ENCODE data around the gene ACTN1. TPM values are rescaled to one million over a fixed set of nuclear protein-coding genes. Genes with fewer than 3 reads are reported as not detected.

The ACTN1 gene
- 18.9 TPM for total RNA-seq

DNA sequence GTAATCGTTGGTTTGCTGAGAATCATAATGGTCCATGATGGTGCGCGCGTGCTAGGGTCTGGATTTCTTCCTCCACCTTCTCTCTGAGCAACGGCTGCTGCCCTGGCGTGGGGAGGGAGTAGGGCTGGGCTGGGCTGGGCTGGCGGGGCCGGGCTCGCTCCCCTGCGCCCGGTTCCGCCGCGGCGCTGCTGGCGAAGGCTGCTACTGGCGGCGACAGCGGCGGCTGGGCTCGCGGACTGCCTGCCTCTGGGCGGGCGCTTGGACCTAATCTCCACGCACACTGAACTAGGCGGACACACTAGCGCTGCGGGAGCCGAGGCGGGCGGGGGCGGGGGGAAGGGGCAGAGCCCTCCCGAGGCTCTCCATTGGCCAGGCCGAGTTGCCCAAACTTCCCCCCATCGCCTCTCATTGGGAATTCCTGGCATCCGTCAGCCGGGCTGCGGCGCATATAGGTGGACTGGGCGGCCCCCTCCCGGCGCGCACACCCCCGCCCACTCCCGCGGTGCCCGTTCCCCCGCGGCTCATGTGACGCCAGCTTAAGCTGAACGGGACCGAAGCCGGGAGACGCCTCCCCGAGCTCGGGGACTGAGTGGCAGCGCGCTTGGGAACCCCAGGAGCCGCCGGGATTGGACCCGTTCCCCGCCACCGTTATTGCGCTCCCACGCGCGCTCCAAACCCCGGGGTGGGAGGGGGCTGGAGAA lies at the start of gene ACTN1:
Gene ACTN1 (minus strand): TSS at position 282 of the 701 bp plus-strand sequence. CDS start 246 bp downstream, at position 36.

Small RNA genes within 50 kb of the gene (small RNA-seq; reads per million reads assigned to genes)
- gene BANF1P1 (not detected), gene HMGN1P3 (not detected), gene RPS29P1 (not detected)

Other genes with a start within 250 kb of the ACTN1 start
- 13.4 TPM for gene ZFP36L1, start 186.2 kb downstream of the ACTN1 start, total RNA-seq
- gene DCAF5, start 173.8 kb upstream of the ACTN1 start, total RNA-seq = 33.7 TPM
- gene EXD2, start 212.2 kb upstream of the ACTN1 start, total RNA-seq = 38.5 TPM